HCT116 (cell line): ENCODE measurements around the gene RASA2. TPM values are rescaled to one million over a fixed set of nuclear protein-coding genes. Genes with fewer than 3 reads are reported as not detected.

Source experiments
- ATAC-seq: fragments of 200-7000 bp; cut with Tn5 transposase; 2 replicates; pipeline ENCODE4 v1.9.1; 2020; ENCODE audit warnings: mild to moderate bottlenecking, moderate library complexity
- BruUV-seq: library from RNA; stranded (reverse); fragments of 400-500 nt; replicated peaks from 2 replicates; lab custom pipeline; 2021; lab: Mats Ljungman, UMichigan
- CTCF ChIA-PET: fragments of 300-600 bp; sonication (Branson Sonifier 250); formaldehyde crosslinking; loops from one replicate; lab custom pipeline; 2021; ENCODE audit warnings: antibody characterized with exemption; lab: Charles Lee
- POLR2A ChIA-PET: fragments of 300-600, 350-600 bp; sonication (Branson Sonifier 250); formaldehyde crosslinking; loops from one replicate; lab custom pipeline; 2021; ENCODE audit warnings: antibody characterized with exemption; lab: Charles Lee
- RAD21 ChIA-PET, 2 experiments: fragments of 300-600 bp; sonication (Branson Sonifier 250); formaldehyde crosslinking; loops; one replicate each; lab custom pipeline; 2023; ENCODE audit warnings: low total read pairs in 2 of 2; ENCODE audit not compliant: uncharacterized antibody in 2 of 2, unreplicated experiment in 2 of 2, low non-redundant PET in 1 of 2; lab: Charles Lee
- DNase-seq: peaks from one replicate; pipeline ENCODE4 v3.0.0-alpha.2; 2010; ENCODE audit warnings: low read depth, low spot score
- H2AFZ ChIP-seq: fragments of 200-600 bp; shearing (Covaris generic), sonication (generic); 2 replicates; pipeline ENCODE4 v1.6.1; 2017; ENCODE audit warnings: low read depth, mixed run types, mixed read lengths, antibody characterized with exemption, low read length; ENCODE audit not compliant: poor library complexity, severe bottlenecking
- H3K27ac ChIP-seq: 2 replicates; pipeline ENCODE4 v1.5.1; 2012; ENCODE audit warnings: low read depth, low read length
- H3K27me3 ChIP-seq: fragments of 200-600 bp; sonication (generic); 2 replicates; pipeline ENCODE4 v1.6.1; 2016; ENCODE audit warnings: mixed run types, low read length, mixed read lengths; ENCODE audit not compliant: insufficient read depth
- H3K36me3 ChIP-seq, 2 experiments: fragments of 200-500 bp in 1 of 2; fragments of 200-600 bp in 1 of 2; sonication (Bioruptor generic) in 1 of 2; sonication (generic) in 1 of 2; 2 replicates each; pipeline versions ENCODE4 v1.5.1 to v1.6.1; 2014 to 2016; ENCODE audit warnings: low read length in 2 of 2, inconsistent platforms in 1 of 2, mixed read lengths in 1 of 2, mixed run types in 1 of 2; ENCODE audit not compliant: insufficient read depth in 2 of 2, control insufficient read depth in 1 of 2
- H3K4me1 ChIP-seq, 2 experiments: fragments of 200-600 bp in 1 of 2; sonication (generic) in 1 of 2; 2 replicates each; pipeline versions ENCODE4 v1.5.1 to v1.6.1; 2012 to 2017; ENCODE audit warnings: low read length in 2 of 2, inconsistent platforms in 1 of 2, mild to moderate bottlenecking in 1 of 2, mixed read lengths in 1 of 2, mixed run types in 1 of 2, moderate library complexity in 1 of 2; ENCODE audit not compliant: insufficient read depth in 2 of 2, control insufficient read depth in 1 of 2
- H3K4me2 ChIP-seq: fragments of 200-600 bp; sonication (generic); 2 replicates; pipeline ENCODE4 v1.6.1; 2017; ENCODE audit warnings: mixed run types, low read length, mixed read lengths
- H3K4me3 ChIP-seq, 2 experiments: fragments of 200-600 bp in 1 of 2; sonication (generic) in 1 of 2; replicated peaks in 1 of 2; 2 replicates each; pipeline ENCODE4 v1.5.1; 2011 to 2016; ENCODE audit warnings: low read length in 2 of 2, control low read depth in 1 of 2, low read depth in 1 of 2, mild to moderate bottlenecking in 1 of 2, mixed read lengths in 1 of 2, mixed run types in 1 of 2
- H3K79me2 ChIP-seq: fragments of 200-600 bp; sonication (generic); 2 replicates; pipeline ENCODE4 v1.6.1; 2017; ENCODE audit warnings: mild to moderate bottlenecking, mixed run types, low read length, moderate library complexity, mixed read lengths; ENCODE audit not compliant: insufficient read depth
- H3K9ac ChIP-seq: fragments of 200-600 bp; sonication (generic); 2 replicates; pipeline ENCODE4 v1.6.1; 2016; ENCODE audit warnings: low read length, mixed read lengths
- H3K9me2 ChIP-seq: fragments of 200-600 bp; sonication (generic), shearing (Covaris generic); 2 replicates; pipeline ENCODE4 v1.6.1; 2017; ENCODE audit warnings: mixed run types, mild to moderate bottlenecking, moderate library complexity; ENCODE audit not compliant: insufficient read depth
- H3K9me3 ChIP-seq, 2 experiments: fragments of 200-500 bp in 1 of 2; fragments of 200-600 bp in 1 of 2; sonication (Bioruptor generic) in 1 of 2; sonication (generic) in 1 of 2; 2 replicates each; pipeline ENCODE4 v1.6.1; 2014 to 2017; ENCODE audit warnings: low read length in 2 of 2, mixed read lengths in 2 of 2, inconsistent platforms in 1 of 2, low read depth in 1 of 2, mild to moderate bottlenecking in 1 of 2, mixed run types in 1 of 2, moderate library complexity in 1 of 2; ENCODE audit not compliant: control insufficient read depth in 1 of 2, insufficient read depth in 1 of 2
- H4K20me1 ChIP-seq: fragments of 200-600 bp; sonication (generic), shearing (Covaris generic); 2 replicates; pipeline ENCODE4 v1.6.1; 2017; ENCODE audit warnings: mixed run types, mild to moderate bottlenecking, moderate library complexity; ENCODE audit not compliant: insufficient read depth
- CBX3 ChIP-seq: IDR thresholded peaks from 2 replicates; pipeline ENCODE4 v1.6.1; 2012; ENCODE audit warnings: low read depth
- CEBPB ChIP-seq: IDR thresholded peaks from 2 replicates; pipeline ENCODE4 v1.6.1; 2012; ENCODE audit warnings: low read depth
- ELF1 ChIP-seq: IDR thresholded peaks from 2 replicates; pipeline ENCODE4 v1.6.1; 2012; ENCODE audit warnings: low read depth, borderline replicate concordance
- FOSL1 ChIP-seq: IDR thresholded peaks from 2 replicates; pipeline ENCODE4 v1.6.1; 2012; ENCODE audit warnings: low read depth
- RAD21 ChIP-seq: IDR thresholded peaks from 2 replicates; pipeline ENCODE4 v1.6.1; 2012; ENCODE audit warnings: low read depth, mild to moderate bottlenecking
- SP1 ChIP-seq: IDR thresholded peaks from 2 replicates; pipeline ENCODE4 v1.6.1; 2012; ENCODE audit warnings: low read depth
- SRF ChIP-seq: IDR thresholded peaks from 2 replicates; pipeline ENCODE4 v1.6.1; 2012; ENCODE audit warnings: low read depth
- YY1 ChIP-seq: IDR thresholded peaks from 2 replicates; pipeline ENCODE4 v1.6.1; 2011; ENCODE audit warnings: low read length, low read depth, moderate library complexity, mild to moderate bottlenecking; ENCODE audit not compliant: insufficient replicate concordance; ENCODE audit errors: extremely low read depth
- ZFX ChIP-seq: fragments of 450-650 bp; IDR thresholded peaks from 2 replicates; pipeline ENCODE4 v1.6.1; 2017
- ZNF274 ChIP-seq: fragments of 200-500 bp; sonication (Bioruptor generic); IDR thresholded peaks from 2 replicates; pipeline ENCODE4 v1.6.1; 2014; ENCODE audit warnings: mild to moderate bottlenecking, low read depth, low read length, inconsistent platforms
- intact Hi-C: fragments of 100-400 bp; cut with micrococcal nuclease; formaldehyde crosslinking; loops from 2 replicates; pipeline ENCODE4 v1.10.0; 2022
- total RNA-seq: library from RNA; stranded (reverse); gene quantifications from one replicate; pipeline ENCODE4 v1.2.1, GENCODE V29; 2021; ENCODE audit not compliant: unreplicated experiment
- TF ChIP-seq, protein P1 (sequence below): IDR thresholded peaks from 2 replicates; pipeline ENCODE4 v1.6.1; 2012
- TF ChIP-seq, protein P2 (sequence below), 3 experiments: fragments of 200-600 bp in 1 of 3; sonication (generic) in 1 of 3; IDR thresholded peaks in 2 of 3; conservative IDR thresholded peaks in 1 of 3; 2 replicates each; pipeline ENCODE4 v1.5.1; 2012 to 2017; ENCODE audit warnings: low read depth in 2 of 3, low read length in 2 of 3, antibody characterized with exemption in 1 of 3, borderline replicate concordance in 1 of 3, control low read depth in 1 of 3, mild to moderate bottlenecking in 1 of 3, mixed read lengths in 1 of 3, mixed run types in 1 of 3, moderate library complexity in 1 of 3; ENCODE audit not compliant: insufficient read depth in 1 of 3
- TF ChIP-seq, protein P3 (sequence below): IDR thresholded peaks from 2 replicates; pipeline ENCODE4 v1.6.1; 2012
- TF ChIP-seq, protein P4 (sequence below): IDR thresholded peaks from 2 replicates; pipeline ENCODE4 v1.6.1; 2011; ENCODE audit warnings: mild to moderate bottlenecking, low read length, moderate library complexity; ENCODE audit not compliant: insufficient replicate concordance; ENCODE audit errors: extremely low read depth

Gene RASA2
- total RNA-seq, 1 experiment from 2014 or later, result 12.8 TPM

DNA sequence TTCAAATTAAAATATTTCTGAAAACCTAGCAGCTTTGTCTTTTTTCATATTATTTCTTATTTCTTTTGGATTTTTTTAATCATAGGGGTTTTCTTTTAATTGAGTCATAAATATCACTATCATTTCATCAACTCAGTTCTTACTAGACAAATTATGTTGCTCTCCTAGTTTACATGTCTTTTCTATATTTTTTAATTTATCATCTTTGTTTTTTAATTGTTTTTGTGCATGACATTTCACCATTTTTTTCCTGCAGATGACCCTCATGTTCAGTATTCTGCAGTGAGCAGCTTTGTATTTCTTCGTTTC lies 89.9 kb downstream of the RASA2 start:
- intact Hi-C loops, result loop anchor here (2.0 to 10.0 kb wide), 3 partner anchors 336 to 708 kb away; no protein-coding TSS in a partner anchor
- no peaks in the 10 kb centered on the region for H4K20me1 ChIP-seq
- no peaks in the 10 kb centered on the region for H3K4me1 ChIP-seq
- POLR2A ChIA-PET, result no interaction called here
- no peaks in the 10 kb centered on the region for H3K9me2 ChIP-seq
- no peaks in the 10 kb centered on the region for H3K27me3 ChIP-seq
- RAD21 ChIA-PET, result no interaction called here
- peaks cover 5 to 8% of the 10 kb centered on the region in 2 experiments; a peak in 3 of 4 replicates for H3K36me3 ChIP-seq
- TF ChIP-seq SRF (no peak), SP1 (no peak), CEBPB (no peak), FOSL1 (no peak), ELF1 (no peak), CBX3 (no peak), ZFX (no peak), YY1 (no peak), RAD21 (no peak), ZNF274 (no peak)
- TF ChIP-seq, protein P1, sequence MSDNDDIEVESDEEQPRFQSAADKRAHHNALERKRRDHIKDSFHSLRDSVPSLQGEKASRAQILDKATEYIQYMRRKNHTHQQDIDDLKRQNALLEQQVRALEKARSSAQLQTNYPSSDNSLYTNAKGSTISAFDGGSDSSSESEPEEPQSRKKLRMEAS, result no peak
- TF ChIP-seq, protein P2, sequence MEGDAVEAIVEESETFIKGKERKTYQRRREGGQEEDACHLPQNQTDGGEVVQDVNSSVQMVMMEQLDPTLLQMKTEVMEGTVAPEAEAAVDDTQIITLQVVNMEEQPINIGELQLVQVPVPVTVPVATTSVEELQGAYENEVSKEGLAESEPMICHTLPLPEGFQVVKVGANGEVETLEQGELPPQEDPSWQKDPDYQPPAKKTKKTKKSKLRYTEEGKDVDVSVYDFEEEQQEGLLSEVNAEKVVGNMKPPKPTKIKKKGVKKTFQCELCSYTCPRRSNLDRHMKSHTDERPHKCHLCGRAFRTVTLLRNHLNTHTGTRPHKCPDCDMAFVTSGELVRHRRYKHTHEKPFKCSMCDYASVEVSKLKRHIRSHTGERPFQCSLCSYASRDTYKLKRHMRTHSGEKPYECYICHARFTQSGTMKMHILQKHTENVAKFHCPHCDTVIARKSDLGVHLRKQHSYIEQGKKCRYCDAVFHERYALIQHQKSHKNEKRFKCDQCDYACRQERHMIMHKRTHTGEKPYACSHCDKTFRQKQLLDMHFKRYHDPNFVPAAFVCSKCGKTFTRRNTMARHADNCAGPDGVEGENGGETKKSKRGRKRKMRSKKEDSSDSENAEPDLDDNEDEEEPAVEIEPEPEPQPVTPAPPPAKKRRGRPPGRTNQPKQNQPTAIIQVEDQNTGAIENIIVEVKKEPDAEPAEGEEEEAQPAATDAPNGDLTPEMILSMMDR (IDR thresholded peaks at IDR 0.05 in 2 of 3, conservative IDR thresholded peaks at IDR 0.05 in 1 of 3; ENCODE audit: borderline replicate concordance in 1 of 3, insufficient read depth in 1 of 3, low read depth in 2 of 3, low read length in 2 of 3), result no peak
- TF ChIP-seq, protein P3, sequence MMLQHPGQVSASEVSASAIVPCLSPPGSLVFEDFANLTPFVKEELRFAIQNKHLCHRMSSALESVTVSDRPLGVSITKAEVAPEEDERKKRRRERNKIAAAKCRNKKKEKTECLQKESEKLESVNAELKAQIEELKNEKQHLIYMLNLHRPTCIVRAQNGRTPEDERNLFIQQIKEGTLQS, result no peak
- TF ChIP-seq, protein P4, sequence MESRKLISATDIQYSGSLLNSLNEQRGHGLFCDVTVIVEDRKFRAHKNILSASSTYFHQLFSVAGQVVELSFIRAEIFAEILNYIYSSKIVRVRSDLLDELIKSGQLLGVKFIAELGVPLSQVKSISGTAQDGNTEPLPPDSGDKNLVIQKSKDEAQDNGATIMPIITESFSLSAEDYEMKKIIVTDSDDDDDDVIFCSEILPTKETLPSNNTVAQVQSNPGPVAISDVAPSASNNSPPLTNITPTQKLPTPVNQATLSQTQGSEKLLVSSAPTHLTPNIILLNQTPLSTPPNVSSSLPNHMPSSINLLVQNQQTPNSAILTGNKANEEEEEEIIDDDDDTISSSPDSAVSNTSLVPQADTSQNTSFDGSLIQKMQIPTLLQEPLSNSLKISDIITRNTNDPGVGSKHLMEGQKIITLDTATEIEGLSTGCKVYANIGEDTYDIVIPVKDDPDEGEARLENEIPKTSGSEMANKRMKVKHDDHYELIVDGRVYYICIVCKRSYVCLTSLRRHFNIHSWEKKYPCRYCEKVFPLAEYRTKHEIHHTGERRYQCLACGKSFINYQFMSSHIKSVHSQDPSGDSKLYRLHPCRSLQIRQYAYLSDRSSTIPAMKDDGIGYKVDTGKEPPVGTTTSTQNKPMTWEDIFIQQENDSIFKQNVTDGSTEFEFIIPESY, result no peak
- ATAC-seq (no peak), DNase-seq (no peak)
- no TSS peak for BruUV-seq
- no peaks in the 10 kb centered on the region for H3K9me3 ChIP-seq
- H3K79me2 ChIP-seq, result no peaks in the 10 kb centered on the region
- CTCF ChIA-PET, result no interaction called here
- no peak overlapping the region for H3K9ac ChIP-seq
- H3K4me3 ChIP-seq, result no peak overlapping the region
- no peak overlapping the region for H2AFZ ChIP-seq
- H3K4me2 ChIP-seq, result no peak overlapping the region
- no peak overlapping the region for H3K27ac ChIP-seq
